ENCODE measurements around the gene ZFYVE26.
"Not testable (repeated sequence)": the region's sequence is repeated elsewhere in the genome, so short reads cannot be mapped to it uniquely, and the experiment has no call there.

Gene ZFYVE26

GRCh38 chr14:67705211-67705610 is 111.2 kb downstream of the ZFYVE26 start:
- DNase-seq (ENCODE audit: low read depth) = no peak

DNA sequence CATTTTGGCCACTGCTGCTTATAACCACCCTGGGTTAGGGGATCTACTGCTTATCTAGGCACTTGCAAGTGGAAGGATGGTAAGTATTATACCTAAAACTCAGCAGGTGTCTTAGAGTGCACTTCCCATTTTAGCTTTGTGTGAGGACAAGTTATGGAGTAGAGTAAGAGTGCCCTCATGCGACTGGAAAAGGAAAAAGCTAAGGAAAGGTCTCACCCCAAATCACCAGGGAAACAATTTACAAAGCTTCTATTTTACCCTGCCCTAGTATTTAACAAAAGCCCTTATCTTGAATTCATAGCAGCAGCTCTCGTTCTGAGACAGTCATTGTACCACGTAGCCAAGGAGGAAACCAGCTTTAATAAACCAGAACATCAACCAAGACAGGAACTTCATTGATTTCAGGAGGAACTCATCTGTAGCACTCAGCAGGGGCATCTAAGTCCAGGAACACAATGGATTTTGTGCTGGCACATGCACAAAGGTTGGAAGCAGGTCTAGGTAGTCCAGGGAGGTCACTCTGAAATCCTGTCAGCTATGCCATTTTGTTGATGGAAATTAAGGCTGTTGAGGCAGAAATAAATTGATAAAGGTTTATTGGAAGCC is 111.8 kb downstream of the ZFYVE26 start:
- DNase-seq (ENCODE audit: low read depth) = peak; percentile 37

DNA sequence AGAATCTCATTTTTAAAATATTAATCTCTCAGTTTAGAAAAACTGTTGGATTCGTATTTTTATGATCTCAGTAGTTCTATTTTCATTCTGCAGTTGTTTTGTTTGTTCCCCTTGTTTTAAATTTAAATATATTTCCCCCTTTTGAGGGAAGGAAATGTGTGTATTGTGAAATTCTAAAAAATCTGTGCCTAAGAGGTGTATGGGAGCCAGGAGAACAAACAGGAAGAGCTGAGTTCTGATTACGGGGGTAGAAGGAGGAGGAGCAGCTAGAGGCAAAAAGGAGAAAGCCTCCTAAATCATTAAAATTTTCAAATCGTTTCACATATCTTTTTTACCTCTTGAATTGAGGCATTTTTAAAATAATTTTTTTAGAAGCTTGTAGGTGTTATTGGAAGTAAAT is 112.4 kb downstream of the ZFYVE26 start:
- DNase-seq (ENCODE audit: low read depth) = no peak

- DNase-seq (ENCODE audit: low read depth) = not testable (repeated sequence)
Observed at GRCh38 chr14:67701492-67701891, 114.9 kb downstream of the ZFYVE26 start, which contains the start of gene RDH12. RDH12 (plus strand) TSS chr14:67701886; CDS start chr14:67722643, 20,757 bp downstream.

DNA sequence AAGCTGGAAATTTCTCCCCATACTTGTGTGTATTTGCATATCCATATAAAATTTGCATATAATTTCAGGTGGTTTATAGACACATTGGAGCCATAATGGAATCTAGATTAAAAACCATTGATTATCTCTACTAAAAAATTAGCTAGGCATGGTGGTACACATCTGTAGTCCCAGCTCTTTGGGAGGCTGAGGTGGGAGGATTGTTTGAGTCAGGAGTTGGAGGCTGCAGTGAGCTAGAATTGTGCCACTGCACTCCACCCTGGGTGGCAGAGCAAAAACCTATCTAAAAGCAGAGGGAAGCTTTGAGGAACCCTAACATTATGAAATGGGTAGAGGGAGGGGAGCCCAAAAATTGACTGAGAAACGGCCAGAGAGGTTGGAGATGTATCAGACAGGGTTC is 118.2 kb downstream of the ZFYVE26 start:
- DNase-seq (ENCODE audit: low read depth) = no peak

DNA sequence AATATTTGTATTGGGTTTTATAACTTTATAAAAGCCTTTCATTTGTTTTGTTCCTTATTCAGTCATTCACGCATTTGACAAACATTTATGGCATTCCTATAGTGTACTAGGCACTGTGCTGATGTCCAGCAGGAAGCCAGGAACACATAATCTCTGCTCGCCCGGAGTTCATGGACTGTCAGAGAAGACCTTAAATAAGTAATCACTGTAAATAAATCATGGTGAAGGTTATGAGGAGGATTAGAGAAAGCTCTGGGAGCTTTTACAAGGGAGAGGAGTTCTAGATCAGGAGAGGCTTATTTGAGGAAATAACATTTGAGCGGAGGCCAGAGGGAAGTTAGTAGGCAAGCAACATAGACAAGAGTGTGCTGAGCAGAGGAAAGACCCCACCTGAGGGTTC is 119.4 kb downstream of the ZFYVE26 start:
- no peak for DNase-seq (ENCODE audit: low read depth)
